ENCODE results near the gene AQP9.

The AQP9 gene

GRCh38 chr15:58141894-58142293 lies 3.7 kb downstream of the AQP9 start:
- no peak for DNase-seq

DNA sequence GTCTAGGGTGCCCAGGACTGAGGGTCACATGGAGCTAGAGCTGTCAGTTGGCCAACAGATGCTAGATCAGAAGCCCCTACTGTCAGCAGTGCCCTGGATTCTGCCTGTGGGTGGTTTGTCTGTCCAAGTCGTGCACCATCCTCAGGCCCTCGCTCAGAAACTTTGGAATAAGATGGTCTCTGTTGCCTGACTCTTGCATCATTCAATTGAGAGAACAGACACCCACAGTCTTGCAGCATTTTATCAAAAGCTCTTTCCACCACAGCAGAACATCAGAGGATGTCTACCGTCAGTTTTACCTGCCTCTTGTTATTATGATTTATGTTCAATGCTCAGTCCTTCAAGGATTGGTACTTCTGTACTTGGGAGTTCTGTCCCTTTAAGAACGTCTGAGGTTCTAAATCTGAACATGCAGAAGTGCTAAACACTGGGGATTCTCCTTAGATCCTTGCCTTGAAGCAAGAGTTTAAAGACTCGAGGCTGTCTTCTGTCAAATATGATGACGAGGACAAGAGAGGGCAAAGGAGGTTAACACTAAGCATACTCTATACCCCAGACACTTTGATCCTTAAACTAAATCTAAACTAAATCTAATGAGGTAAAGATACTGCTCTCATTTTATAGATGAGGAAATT lies 4.8 kb downstream of the AQP9 start:
- no peak for DNase-seq

- no peak for DNase-seq
These were observed 7.4 kb downstream of the AQP9 start for GRCh38 chr15:58145606-58146005.

DNA sequence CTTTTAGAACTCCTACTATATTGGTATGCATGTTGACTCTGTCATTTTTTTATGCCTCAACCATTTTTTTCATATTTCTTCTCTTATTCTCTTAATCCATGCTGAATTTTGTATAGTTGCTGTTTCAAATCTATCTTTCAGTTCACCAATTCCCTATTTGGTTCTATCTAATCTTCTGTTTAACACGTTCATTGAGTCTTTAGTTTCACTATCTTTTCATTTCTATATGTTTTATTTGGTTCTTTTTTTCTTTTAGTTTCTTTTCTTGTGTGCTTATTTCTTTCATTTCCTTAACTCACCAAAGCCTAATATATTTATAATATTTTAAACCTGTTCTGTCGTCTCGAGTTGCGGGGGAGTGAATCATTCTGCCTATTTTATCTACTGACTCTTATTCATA lies 8.0 kb downstream of the AQP9 start:
- DNase-seq, result no peak

DNA sequence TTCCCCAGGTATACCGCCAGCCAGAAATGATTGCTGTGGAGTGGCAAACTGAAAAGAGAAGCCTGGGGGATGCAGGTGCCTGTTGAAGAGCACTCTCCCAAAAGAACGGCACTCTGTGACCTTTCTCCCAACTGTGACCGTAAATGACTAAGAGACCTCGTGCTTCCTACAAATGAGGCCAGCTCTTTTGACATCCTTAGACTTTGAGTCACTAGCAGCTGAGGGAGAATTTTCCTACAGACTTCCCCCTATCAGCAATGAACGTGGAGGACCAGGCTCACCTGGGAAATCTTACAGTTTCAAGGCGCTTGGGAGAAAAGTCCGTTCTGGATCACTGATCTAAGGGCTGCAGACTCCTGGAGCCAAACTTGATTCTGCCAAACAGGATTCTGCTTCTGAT lies 8.6 kb downstream of the AQP9 start:
- DNase-seq, result peak; percentile 3

DNA sequence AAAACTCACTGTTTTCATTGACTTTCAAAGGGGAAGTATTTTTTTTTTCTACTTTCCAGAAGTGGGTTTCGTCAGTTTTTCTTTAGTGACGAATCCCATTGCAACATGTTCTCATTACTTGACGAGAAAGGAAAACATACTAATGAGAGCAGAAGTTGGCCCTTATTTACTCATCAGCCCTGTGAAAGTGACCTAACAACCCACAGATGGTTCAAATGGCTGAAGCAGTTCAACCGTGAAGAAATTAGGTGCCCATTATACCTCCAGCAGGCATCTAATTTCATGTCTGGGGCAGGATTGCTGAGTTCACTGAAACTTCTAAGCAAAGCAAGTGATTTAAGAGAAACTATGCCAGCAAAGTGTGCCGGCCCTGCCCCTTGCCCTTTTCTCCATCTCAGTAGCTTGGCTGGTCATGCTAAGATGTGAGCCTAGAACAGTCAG lies 9.0 kb downstream of the AQP9 start:
- no peak for DNase-seq

DNA sequence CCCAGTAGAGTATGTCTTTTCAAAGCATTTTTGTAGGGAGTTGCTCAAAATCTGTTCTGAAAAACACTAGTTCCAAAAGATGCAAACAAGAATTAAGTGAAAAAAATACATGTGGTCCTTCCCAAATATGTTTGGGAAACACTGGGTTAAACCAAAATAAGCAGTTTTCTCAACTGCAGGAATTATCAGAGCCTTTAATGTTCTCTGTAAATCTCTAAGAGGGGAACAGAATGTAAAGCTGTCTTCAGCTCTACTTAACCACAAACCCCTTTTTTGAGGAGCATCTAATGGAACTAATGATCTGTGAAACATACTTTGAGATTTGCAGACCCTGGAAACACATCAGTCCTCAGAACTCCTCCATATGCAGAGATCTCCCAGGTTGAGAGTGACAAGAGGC lies 9.9 kb downstream of the AQP9 start:
- no peak for DNase-seq

DNA sequence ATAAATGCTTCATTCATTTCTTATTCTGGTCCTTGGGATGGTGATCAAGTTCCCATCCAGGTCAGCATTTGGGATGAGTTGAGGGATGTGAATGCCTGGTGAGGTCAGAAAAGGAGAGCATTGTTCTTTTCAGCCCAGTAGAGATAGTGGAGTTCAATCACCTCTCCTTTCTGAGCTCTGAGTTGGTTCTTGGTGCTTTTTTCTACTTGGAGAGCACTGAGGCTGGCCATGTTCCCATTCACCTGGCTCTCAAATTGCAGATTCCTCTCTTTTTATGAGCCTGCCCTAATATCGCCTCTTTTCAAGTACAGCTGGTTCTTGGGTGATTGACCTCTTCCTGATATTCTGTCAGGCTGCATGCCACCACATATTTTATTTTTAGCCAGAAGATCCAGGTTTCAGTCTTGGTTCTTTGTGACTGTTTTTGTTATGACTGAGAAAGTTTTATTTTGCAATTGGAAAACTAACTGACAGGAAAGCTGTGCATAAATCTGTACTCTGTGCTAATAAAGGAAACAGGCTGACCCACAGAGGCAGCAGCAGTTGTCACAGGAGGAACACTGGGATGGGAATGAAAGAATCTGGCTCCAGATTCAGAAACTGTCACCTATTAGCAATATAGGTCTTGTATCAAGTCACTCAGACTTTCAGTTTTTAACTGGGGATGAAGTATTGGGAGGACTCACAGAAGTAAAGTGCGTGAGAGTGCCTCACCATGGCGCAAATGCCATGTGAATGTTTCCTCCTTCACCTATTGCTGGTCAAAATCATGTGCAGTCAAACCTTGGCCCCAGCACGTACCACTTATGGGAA lies 10.7 kb downstream of the AQP9 start:
- peak; percentile 2 for DNase-seq

DNA sequence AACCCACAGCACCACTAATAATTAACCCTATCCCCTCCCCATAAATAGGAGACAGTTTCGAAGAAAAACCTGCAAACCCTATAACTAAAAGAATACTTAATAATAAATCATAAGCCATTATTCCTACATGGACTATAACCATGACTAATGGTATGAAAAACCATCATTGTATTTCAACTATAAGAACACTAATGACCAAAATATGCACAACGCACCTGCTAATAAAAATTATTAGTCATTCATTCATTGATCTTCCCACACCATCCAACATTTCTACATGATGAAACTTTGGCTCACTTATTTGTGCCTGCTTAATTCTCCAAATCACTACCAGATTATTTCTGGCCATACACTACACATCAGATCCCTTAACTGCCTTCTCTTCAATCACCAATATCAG lies 16.6 kb downstream of the AQP9 start:
- no peak for DNase-seq

DNA sequence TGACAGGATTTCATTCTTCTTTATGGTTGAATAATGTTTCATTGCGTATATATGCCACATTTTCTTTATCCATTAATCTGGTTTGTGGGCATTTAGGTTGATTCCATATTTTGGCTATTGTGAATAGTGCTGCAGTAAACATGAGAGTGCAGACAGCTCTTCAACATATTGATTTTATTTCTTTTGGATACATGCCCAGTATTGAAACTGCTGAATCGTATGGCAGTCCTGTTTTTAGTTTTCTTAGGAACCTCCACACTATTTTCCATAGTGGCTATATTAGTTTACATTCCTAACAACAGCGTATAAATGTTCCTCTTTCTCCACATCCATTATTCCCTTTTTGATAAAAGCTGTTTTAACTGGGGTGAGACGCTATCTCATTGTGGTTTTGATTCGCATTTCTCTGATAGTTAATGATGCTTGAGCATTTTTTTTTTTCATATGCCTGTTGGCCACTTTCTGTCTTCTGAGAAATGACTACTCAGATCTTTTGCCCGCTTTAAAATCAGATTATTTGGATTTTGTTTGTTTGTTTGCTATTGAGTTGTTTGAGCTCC lies 21.7 kb downstream of the AQP9 start:
- peak; percentile 14 for DNase-seq

- no peak for DNase-seq
These were observed 23.3 kb downstream of the AQP9 start for GRCh38 chr15:58161436-58161930.

DNA sequence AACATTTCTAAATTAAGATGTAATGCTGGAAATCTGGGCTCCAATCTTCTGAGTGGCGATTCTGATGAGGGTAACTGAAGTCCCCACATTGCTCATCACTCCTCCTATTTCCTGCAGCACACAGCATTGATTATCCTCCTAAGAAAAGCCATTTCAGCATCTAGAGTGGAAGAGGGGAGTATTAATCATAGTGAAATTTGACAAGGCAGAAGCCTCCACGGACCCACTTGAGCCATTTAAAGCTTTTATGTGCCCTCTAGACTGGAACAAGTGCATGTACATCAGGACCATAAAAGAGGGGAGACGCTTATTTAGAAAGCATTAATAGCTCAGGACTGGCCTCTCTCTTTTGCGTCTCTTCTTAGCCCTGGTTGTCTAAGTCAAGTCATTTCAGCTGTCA lies 25.8 kb downstream of the AQP9 start:
- DNase-seq, result peak; percentile 46

- no peak for DNase-seq
These were observed 26.7 kb downstream of the AQP9 start for GRCh38 chr15:58164926-58165325.

GRCh38 chr15:58165661-58166060 lies 27.5 kb downstream of the AQP9 start:
- no peak for DNase-seq

DNA sequence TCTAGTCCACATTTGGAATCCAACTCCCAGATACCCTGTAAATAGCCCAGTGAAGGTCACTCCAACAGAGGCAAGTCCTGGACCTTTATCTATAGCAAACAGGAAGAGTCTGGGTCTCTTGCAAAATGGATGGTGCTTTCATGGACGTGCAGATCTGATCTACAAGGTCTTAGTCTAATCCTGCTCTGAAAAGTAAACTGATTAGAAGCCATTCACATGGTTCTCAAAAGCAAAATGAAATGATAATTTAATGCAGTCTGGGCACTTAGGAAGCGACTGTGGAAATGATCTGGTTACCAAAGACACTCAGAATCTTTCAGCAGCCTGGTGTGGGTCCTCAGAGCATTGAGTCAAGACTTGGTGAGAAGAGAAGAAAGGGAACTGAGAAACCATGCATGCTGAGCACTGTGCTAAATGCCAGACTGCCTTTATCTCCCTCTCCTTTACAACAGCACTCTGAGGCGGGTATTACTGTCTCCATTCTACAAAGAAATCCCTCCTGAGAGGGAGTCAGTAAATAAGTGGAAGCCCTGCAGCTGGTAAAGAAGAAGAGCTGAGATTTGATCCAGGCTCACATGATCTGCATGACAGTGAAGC lies 29.0 kb downstream of the AQP9 start:
- no peak for DNase-seq

GRCh38 chr15:58169934-58170333 lies 31.8 kb downstream of the AQP9 start:
- DNase-seq, result no peak

DNA sequence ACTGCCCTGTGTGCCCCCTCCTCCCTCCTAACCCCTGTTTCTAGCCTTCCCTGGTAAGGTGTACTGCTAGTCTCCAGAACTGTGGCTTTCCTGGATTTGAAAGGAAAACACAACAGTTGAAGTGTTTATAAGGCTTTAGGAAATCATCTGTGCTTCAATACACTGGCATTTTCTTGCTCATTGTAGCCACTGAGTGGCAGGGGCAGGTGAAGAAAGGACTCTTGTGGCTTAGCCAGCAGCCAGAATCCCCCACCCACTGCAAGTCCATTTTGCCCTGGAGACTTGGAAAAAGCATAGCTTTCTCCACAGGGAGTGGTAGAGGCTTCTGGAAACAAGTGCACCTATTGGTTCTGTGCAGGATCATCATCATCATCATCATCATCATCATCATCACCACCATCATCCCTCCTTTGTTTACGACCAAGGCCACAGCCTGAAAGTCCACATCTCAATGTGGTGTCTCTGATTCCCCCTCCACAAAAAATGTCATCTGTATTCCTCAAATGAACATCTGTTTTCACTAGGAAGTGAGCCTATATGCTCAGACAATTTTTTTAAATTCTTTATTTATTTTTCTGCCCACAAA lies 33.4 kb downstream of the AQP9 start:
- DNase-seq, result no peak

- DNase-seq, result no peak
These were observed 36.5 kb downstream of the AQP9 start for GRCh38 chr15:58174709-58175108.

- no peak for DNase-seq
These were observed 37.8 kb downstream of the AQP9 start for GRCh38 chr15:58175955-58176354.

GRCh38 chr15:58178668-58179067 lies 40.5 kb downstream of the AQP9 start:
- no peak for DNase-seq

- DNase-seq, result no peak
These were observed 41.0 kb downstream of the AQP9 start for GRCh38 chr15:58179206-58179605.

DNA sequence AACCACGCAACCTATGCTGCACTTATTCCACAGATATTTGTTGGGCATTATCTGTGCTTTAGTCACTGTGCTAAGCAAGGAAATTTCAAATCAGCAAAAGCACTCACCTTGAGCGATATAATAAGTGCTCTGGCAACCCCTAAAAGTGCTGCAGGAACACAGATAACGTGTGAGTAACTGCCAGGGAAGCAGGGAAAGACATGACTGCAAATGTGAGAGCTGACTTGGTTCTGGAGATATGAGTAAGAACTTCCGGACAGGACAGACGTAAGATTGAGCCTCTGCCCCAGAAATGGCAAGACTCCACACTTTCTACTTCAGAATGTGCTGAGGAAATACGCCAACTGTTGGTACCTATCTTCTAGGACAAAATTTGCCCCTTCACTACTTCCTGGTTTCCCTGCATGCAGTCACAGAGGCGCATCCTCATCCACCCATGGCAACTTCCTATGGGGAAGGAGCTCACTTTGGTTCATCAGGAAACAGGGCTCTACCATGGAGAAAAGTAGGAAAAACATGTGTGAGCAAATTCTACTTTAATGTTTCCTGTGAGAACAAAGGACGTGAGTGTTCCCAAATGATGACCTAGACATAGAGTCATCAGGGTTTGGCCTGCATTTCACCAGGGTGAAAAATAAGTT lies 41.7 kb downstream of the AQP9 start:
- no peak for DNase-seq
